Epidermal melanocyte (primary cell): ENCODE measurements around the gene CXXC5.

ENCODE experiments used
- DNase-seq: peaks from one replicate; pipeline ENCODE4 v3.0.0; 2011; ENCODE audit warnings: low spot score; ENCODE audit not compliant: insufficient read length

CXXC5 gene

DNA sequence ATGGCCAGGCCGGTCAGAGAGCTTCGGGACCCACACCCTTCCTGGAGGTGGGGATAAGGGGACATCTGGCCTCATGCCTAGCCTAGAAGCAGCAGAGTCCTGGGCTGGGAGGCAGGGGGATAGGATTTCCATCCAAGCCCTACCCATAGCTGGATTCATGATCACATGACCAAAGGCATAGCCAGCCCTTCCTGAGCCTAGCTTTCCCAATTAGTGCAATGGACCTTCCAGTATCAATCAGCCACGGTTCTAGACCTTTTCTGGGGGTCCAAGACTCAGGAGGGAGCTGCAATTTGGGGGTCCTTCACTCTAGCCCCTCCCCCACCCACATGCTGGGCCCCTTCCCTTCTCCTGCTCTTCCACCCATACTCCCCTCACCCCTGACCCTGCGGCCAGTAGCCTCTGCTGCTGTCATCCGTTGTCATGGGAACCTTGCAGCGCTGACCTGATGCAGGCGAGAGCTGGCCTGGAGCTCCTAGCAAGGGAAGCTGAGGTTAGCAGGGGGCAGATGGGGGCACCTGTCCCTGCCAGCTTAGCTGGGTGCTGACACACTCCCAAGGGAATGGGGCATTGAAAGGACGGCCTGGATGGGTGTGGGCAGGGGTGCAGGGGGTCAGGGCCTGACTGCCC is 44.6 kb downstream of the CXXC5 start:
- no peak for DNase-seq

- no peak for DNase-seq
Measured at GRCh38 chr5:139693676-139694364, 45.7 kb downstream of the CXXC5 start.

GRCh38 chr5:139694556-139695177 is 46.5 kb downstream of the CXXC5 start:
- no peak for DNase-seq

DNA sequence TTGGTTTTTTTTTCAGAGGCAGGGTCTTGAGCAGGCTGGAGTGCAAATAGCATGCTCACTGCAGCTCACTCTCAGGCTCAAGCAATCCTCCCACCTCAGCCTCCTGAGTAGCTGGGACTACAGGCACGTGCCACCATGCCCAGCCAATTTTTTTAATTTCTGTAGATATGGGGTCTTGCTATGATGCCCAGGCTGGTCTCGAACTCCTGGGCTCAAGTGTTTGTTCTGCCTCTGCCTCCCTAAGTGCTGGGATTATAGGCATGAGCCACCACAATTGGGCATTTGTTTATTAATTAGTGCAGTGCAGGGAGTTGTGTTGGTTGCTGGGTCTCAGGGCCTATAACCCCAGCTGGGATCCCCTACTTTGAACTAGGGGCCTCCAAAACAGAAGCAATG is 47.0 kb downstream of the CXXC5 start:
- no peak for DNase-seq

DNA sequence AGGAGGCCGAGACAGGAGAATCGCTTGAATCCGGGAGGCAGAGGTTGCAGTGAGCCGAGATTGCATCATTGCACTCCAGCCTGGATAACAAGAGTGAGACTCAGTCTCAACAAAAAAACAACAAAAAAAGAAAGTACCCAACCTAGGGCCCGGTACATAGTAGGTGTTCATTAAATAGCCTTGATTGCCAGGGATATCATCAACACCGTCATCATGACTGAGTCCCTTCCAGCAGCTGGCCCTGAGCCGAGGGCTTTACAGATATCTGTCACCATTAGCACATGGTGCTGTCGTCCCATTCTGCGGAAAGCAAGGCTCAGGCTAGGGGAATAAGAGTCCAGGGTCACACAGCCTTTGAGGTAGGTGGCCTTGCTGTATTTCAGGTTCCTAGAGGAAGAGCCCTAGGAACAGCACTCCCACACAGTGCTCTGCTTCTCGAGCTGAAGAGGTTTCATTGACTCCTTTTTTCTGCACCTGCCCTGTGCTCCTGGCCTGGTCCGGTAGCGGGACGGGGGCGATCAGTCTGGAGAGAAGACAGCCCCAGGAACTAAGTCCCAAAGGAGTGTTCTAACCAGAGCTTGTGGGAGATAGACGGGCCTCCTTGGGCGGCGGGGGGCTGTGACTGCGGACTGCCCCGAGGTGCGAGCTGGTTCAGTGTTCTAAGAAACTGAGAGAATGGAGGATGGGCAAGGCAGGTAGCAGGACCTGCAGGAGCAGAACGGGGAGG is 48.2 kb downstream of the CXXC5 start:
- no peak for DNase-seq

GRCh38 chr5:139696894-139697658 is 48.9 kb downstream of the CXXC5 start:
- DNase-seq = peak; percentile 50

- DNase-seq = peak; percentile 64
Measured at GRCh38 chr5:139698490-139699146, 50.5 kb downstream of the CXXC5 start.

- no peak for DNase-seq
Measured at GRCh38 chr5:139699351-139699750, 51.2 kb downstream of the CXXC5 start.

DNA sequence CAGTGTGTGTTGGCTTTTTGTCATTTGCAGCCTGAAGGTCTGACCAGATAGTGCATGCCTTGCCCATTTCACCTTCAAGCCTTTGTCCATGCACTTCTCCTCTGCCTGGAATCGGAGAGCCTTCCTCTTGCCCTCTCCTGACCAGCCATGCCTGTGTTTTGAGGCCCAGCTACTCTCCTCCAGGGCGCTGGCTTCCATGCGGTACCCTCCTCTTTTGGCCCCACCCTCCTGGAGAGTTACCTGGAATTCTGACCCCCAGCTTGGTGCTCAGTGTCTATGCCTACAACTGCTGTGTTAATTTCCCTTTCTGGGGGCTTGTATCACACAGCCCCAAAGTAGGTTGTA is 52.5 kb downstream of the CXXC5 start:
- no peak for DNase-seq

DNA sequence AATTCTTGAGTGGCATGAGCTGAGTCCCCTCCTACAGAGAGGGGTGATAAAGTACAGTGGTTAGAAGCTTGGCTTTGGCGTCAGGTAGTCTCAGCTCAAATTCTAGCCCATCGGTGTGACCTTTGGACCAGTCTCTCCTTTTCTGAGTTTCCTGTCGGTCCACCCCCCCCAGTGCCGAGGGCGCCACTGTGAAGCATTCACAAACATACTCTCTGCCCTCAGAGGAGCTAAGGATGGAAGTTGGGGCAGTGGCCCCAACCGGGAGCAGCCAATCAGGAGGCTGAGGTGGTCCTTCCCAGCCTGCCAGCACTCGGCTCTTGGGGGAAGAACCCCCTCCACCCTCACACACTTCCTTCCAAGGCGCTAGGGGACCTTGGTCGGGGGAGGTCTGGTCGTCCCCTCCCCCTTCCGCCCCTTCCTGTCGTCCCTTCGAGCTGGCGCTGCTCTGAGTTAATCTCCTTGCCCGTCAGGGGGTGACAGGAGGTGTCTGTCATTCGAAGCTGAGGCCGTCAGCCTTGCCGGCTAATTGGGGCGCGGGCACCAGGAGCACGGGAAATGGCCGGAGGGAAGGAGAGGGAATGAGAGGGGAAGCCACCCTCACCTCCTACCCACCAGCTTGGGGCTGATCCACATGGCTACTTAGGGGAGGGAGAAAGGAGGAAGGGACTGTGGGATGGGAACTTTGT is 53.0 kb downstream of the CXXC5 start:
- DNase-seq = no peak

DNA sequence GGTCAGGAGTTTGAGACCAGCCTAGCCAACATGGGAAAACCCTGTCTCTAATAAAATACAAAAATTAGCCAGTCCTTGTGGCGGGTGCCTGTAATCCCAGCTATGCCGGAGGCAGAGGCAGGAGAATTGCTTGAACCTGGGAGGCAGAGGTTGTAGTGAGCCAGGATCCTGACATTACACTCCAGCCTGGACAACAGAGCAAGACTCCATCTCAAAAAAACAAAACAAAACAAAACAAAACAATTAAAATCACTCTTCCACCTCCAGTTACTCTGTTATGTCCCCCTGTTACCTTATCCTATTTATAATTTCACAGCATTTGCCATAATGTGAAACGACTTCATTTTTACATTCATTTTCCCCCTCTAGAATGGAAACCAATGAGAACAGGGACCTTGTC is 54.4 kb downstream of the CXXC5 start:
- no peak for DNase-seq

DNA sequence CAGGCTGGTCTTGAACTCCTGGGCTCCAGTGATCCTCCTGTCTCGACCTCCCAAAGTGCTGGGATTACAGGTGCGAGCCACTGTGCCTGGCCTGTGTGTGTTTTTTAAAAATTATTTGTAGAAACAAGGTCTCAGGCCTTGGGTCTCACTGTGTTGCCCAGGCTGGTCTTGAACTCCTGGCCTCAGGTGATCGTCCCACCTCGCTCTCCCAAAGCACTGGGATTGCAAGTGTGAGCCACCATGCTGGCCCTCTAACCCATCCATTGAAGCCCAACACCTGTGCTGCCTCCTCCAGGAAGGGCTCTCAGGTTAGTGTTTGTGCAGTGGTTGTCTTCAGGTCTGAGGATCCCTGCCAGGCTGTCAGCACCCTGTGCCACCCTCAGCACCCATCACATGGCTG is 56.6 kb downstream of the CXXC5 start:
- no peak for DNase-seq

DNA sequence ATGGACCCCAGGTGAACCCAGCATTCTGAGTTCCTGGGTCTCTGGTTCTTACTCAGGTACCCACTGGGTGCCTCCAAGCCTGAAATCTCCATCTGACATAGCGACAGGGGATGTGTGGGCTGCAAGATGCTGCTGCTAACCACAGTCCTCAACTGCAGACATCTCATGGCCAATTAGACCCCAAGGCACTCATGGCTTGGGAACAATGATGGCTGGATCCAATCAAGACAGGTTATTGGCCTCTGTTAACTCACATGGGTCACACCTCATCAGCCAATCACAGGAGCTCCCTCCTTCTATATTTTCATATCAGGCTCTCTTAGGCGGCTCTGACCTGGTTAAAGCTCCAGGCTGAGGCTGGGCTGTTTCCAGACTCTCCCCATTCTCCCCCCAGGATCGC is 57.0 kb downstream of the CXXC5 start:
- DNase-seq = no peak

- DNase-seq = no peak
Measured at GRCh38 chr5:139705655-139706587, 57.8 kb downstream of the CXXC5 start.

- no peak for DNase-seq
Measured at GRCh38 chr5:139707445-139708003, 59.4 kb downstream of the CXXC5 start.

DNA sequence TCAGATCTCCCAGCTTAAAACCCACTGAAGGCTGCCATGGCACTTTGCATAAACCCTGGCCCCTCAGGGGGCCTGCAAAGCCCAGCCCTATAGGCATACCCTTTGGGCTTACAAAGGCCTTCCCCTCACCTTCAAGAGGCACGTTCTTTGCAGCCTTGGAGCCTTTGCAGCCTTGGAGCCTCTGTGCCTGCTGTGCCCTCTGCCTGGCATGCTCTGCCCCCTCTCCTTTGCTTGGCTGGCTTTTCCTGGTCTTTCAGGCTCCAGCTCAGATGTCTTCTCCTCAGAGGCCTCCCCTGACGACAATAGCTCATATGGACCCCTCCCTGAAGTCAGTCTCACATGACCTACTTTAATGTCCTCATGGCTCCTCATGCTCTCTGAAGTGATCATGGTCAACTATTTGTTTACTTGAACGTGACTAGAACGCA is 60.3 kb downstream of the CXXC5 start:
- no peak for DNase-seq

GRCh38 chr5:139708877-139709581 is 60.9 kb downstream of the CXXC5 start:
- DNase-seq = no peak

DNA sequence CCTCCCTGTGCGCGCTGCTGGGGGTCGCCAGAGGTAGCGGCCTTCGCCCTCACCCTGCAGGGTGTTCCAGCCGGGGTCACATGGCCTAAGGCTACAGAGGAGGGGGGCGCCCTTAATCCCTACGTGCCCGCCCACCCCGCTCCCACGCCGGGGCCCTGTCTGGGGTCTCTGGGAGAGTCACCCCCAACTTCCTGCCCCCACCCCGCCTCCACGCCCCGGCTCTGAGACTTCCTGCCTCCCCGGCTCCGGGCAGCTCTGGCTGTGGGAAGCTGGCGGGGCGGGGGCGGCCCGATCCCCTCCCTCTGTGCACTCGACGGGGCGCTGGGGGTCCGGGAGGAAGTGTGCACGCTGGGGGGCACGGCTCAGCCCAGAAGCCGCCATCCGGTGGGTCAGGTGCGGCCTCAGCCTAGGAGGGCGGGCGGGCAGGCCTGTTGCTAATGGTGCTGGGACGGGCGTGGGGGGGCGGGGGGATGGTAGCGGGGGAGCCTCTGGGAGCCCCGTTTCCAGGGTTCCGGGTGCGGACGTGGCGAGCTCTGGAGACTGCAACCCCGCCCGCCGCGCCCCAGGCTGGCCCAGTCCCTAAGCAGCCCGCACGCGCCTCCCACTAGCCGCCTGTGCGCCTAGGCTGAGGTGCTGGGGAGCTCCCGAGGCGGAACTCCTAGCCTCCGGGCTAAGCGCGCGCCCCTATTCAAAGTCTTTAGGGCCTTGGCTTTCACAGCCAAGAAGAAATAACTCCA is 61.6 kb downstream of the CXXC5 start:
- no peak for DNase-seq
